NB4 (cell line): ENCODE data around the gene EZH1.
"Not testable (repeated sequence)": the region's sequence is repeated elsewhere in the genome, so short reads cannot be mapped to it uniquely, and the experiment has no call there.

Source experiments
- DNase-seq: peaks from one replicate; pipeline ENCODE4 v3.0.0; 2010; ENCODE audit warnings: low read depth
- H3K4me3 ChIP-seq: one replicate; pipeline ENCODE4 v1.5.1; 2011; ENCODE audit warnings: mild to moderate bottlenecking, low read depth, low read length, moderate library complexity
- MYC ChIP-seq: IDR thresholded peaks from 2 replicates; pipeline ENCODE4 v1.6.1; 2011; ENCODE audit warnings: low read depth, low read length
- POLR2A ChIP-seq: IDR thresholded peaks from 2 replicates; pipeline ENCODE4 v1.6.1; 2011; ENCODE audit warnings: mild to moderate bottlenecking; ENCODE audit not compliant: insufficient read length; ENCODE audit errors: extremely low read depth
- TF ChIP-seq, protein P1 (sequence below): IDR thresholded peaks from one replicate; pipeline ENCODE4 v1.5.1; 2012; ENCODE audit warnings: low read depth, low read length
- TF ChIP-seq, protein P2 (sequence below): IDR thresholded peaks from 2 replicates; pipeline ENCODE4 v1.6.1; 2011; ENCODE audit warnings: low read depth, low read length

The EZH1 gene

DNA sequence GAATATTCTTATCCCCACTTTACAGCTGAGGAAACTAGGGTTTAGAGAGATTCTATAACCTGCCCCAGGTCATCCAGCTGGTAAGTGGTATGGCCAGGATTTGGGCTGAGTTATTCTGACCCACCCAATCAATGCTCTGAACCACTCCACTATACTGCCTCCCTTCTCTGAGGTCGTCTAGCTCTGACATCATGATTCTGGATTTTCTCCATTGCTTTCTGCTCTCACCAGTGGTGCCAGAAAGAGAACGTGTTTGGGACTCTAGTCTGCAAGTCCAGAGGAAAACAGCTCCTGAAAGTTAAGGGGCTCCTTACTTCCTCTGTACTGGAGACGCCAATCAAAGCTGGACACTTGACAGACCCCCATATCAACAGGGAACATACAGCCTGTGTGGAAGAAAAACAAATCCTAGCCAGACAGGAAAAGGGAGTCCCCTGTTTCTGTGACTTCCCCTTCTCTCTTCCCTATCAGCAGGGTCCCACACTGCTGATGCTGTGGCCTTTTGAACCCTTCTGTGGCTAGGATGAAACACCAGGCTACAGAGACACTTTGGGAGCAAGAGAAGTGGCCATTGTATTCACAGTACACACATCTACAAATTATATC is 6.0 kb upstream of the EZH1 start:
- H3K4me3 ChIP-seq, result no peak overlapping the region
- no peak for TF ChIP-seq POLR2A
- TF ChIP-seq, protein P1, sequence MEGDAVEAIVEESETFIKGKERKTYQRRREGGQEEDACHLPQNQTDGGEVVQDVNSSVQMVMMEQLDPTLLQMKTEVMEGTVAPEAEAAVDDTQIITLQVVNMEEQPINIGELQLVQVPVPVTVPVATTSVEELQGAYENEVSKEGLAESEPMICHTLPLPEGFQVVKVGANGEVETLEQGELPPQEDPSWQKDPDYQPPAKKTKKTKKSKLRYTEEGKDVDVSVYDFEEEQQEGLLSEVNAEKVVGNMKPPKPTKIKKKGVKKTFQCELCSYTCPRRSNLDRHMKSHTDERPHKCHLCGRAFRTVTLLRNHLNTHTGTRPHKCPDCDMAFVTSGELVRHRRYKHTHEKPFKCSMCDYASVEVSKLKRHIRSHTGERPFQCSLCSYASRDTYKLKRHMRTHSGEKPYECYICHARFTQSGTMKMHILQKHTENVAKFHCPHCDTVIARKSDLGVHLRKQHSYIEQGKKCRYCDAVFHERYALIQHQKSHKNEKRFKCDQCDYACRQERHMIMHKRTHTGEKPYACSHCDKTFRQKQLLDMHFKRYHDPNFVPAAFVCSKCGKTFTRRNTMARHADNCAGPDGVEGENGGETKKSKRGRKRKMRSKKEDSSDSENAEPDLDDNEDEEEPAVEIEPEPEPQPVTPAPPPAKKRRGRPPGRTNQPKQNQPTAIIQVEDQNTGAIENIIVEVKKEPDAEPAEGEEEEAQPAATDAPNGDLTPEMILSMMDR, result no peak
- no peak for TF ChIP-seq MYC
- TF ChIP-seq, protein P2, sequence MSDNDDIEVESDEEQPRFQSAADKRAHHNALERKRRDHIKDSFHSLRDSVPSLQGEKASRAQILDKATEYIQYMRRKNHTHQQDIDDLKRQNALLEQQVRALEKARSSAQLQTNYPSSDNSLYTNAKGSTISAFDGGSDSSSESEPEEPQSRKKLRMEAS, result no peak
- DNase-seq, result peak; percentile 57

DNA sequence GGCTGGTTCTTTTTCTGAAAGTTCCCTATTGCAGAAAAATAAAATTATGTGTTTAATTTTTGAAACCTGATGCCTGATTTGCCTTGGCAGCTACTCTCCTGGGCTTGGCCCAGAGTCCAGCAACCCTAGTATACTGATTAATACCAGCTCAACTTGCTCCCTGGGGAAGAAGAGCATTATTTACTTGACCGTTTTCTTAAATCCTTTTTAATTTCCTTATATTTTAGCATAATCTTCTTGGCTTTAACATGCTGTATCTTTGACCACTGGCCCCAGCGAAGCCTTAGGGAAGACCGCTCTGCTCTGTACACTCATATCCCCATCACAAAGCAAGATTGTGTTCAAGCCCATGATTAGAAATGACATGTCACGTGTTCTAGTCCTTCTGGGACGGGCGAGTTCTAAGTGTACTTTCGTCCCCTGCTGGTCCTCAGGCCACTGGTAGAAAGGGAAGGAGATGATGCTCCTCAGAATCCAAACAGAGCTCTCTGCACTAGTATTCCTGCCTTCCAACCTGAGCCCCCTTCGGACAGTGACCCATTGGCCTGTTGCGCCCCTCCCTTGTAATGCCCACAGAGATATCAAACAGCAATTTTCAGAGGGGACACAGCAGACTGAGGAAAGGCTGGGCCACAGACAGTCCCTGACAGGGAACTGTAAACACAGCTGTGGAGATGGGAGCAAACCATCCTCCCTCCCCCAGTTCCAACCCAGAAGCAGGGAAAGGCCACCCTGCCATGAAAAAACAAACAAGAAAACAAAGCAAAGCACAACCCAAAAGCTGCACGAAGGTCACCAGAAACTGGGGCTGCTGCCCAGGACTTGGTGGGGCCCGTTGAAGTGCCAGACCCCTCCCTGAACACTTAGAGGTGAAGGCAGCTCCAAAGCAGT is 4.3 kb upstream of the EZH1 start:
- TF ChIP-seq MYC (no peak), POLR2A (no peak)
- TF ChIP-seq, protein P1, result no peak
- TF ChIP-seq, protein P2, result no peak
- no peak overlapping the region for H3K4me3 ChIP-seq
- no peak for DNase-seq

DNA sequence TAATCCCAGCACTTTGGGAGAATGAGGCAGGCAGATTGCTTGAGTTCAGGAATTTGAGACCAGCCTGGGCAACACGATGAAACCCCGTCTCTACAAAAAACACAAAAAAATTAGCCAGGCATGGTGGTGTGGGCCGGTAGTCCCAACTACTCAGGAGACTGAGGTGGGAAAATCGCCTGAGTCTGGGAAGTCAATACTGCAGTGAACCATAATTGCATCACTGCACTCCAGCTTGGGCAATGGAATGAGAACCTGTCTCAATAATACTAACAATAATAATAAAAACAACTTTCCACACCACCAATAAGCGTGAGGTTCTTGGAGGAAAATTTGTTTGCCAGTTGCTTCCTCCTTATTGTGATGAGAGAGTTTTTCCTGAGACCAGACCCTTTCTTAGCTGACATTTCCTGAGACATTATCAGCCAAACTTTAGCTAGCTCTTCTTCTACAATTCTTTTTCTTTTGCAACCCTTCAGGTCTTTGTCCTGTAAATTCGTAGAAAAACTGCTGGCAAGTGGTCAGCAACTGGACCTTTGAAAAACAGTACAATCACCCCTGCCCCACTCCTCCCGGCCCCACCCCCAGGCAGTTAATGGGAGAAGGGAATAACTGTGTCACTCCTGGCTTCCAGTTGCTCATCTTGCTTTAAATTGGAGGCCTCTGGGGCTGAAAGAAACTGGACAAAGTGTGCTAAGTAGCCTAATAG is 3.5 kb upstream of the EZH1 start:
- no peak for DNase-seq
- no peak overlapping the region for H3K4me3 ChIP-seq
- TF ChIP-seq, protein P2, result no peak
- TF ChIP-seq POLR2A, result no peak
- TF ChIP-seq MYC, result no peak
- TF ChIP-seq, protein P1, result no peak

DNA sequence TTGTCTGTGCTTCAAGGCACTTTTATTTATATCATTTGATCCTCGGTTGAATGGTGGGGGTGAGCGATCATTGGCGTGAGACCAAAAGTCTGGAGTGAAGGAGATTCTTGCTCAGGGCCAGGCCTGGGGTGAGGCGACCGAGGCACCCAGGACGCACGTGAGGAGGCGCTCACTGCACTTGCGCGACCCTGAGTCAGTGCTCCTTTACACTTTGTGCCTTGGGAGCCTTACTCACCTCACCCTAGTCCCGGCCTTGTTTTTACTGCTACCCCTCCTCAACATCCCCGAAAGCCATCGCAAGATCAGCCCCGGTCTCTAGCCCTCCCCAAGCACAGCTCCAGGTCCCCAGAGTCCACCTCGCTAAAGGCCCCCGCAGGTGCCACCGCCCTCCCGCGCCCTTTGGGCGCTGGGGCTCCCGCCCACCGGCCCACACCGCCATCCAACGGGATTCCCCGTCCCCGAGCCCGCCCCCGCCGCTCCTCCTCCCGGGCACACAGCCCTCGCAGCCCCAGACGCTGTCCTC is 496 bp downstream of the EZH1 start:
- DNase-seq, result peak; percentile 81
- TF ChIP-seq, protein P1, result no peak
- 0 out of 2 replicates have a peak, but pooled peaks have one; percentile 15 for TF ChIP-seq MYC
- TF ChIP-seq, protein P2, result peak; percentile 78
- peak overlapping the region; percentile 69 for H3K4me3 ChIP-seq

DNA sequence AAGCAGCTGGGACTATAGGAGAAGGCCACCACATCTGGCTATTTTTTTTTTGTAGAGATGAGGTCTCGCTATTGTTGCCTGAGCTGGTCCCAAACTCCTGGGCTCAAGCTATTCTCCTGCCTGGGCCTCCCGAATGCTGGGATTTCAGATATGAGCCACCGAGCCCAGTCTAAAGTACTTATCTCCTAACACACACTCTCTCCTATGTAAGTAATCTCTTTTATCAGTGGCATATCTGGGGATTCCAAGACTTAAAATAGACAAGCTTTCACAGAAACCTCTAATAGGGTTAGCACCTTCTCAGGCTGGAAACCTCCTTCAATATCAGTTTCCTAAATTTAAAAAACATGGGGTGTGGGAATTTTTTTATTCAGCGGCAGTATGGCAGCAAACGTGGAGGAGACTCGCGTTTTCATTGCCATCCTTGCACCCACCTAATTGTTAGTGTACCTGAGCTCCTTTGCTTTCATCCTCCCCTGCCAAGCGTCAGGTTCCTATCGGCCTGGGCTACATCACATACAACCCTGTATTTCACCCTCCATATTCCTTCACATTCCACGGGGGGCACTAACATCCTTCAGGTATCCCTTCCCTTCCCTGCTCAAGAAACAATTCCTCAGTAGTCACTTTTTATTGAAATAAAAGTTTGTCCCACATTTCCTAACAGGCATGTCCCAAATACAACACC is 1.1 kb downstream of the EZH1 start:
- H3K4me3 ChIP-seq, result peak overlapping the region; percentile 69
- no peak for DNase-seq
- TF ChIP-seq, protein P2, result no peak
- TF ChIP-seq MYC (no peak), POLR2A (no peak)
- TF ChIP-seq, protein P1, result no peak

DNA sequence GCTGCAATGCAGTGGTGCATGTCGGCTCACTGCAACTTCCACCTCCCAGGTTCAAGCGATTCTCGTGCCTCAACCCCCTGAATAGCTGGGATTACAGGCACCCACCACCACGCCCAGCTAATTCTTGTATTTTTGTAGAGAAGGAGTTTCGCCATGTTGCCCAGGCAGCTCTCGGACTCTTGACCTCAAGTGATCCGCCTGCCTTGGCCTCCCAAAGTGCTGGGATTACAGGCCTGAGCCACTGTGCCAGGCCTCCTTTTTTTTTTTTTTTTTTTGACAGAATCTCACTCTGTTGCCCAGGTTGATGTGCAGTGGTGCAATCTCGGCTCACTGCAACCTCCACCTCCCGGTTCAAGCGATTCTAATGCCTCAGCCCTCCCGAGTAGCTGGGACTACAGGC is 1.9 kb downstream of the EZH1 start:
- not testable (repeated sequence) for H3K4me3 ChIP-seq, DNase-seq
